T47D (cell line): Measurements from ENCODE around the gene CFAP299.
A peak's percentile ranks its signal among the peaks of the same experiment; 100 is the strongest.

Experiments
- DNase-seq, 2 experiments: peaks; one replicate each; pipeline versions ENCODE4 v3.0.0 to v3.0.0-alpha.2; 2011 to 2012; ENCODE audit warnings: low read depth in 1 of 2, low spot score in 1 of 2
- JUND ChIP-seq: IDR thresholded peaks from 2 replicates; pipeline ENCODE4 v1.6.1; 2012; ENCODE audit warnings: low read depth
- in situ Hi-C: cut with HindIII; loops from 2 replicates; pipeline ENCODE4 v1.10.0; 2016; ENCODE audit warnings: low sequenced_read_pairs, low pct_unique_long_range_greater_than_20kb

CFAP299 gene

GRCh38 chr4:80486603-80487002, 151.1 kb downstream of the CFAP299 start:
- no peak for DNase-seq
- no peak for TF ChIP-seq JUND
- in situ Hi-C loops: no loop called here

- TF ChIP-seq JUND: no peak
- no peak for DNase-seq
- in situ Hi-C loops: no loop called here
Observed at GRCh38 chr4:80489798-80490197, 154.3 kb downstream of the CFAP299 start.

- in situ Hi-C loops: no loop called here
- no peak for TF ChIP-seq JUND
- DNase-seq: no peak
Observed at GRCh38 chr4:80492761-80493160, 157.2 kb downstream of the CFAP299 start.

GRCh38 chr4:80495865-80496264, 160.3 kb downstream of the CFAP299 start:
- no peak for DNase-seq
- TF ChIP-seq JUND: no peak
- in situ Hi-C loops: no loop called here

GRCh38 chr4:80498725-80499124, 163.2 kb downstream of the CFAP299 start:
- in situ Hi-C loops: no loop called here
- TF ChIP-seq JUND: no peak
- DNase-seq: no peak

GRCh38 chr4:80500613-80501012, 165.1 kb downstream of the CFAP299 start:
- TF ChIP-seq JUND: no peak
- in situ Hi-C loops: no loop called here
- no peak for DNase-seq

- DNase-seq: no peak
- no peak for TF ChIP-seq JUND
- in situ Hi-C loops: no loop called here
Observed at GRCh38 chr4:80507077-80507476, 171.5 kb downstream of the CFAP299 start.

- DNase-seq: no peak
- no peak for TF ChIP-seq JUND
- in situ Hi-C loops: no loop called here
Observed at GRCh38 chr4:80507507-80507906, 172.0 kb downstream of the CFAP299 start.

GRCh38 chr4:80515496-80515895, 180.0 kb downstream of the CFAP299 start:
- TF ChIP-seq JUND: no peak
- no peak for DNase-seq
- in situ Hi-C loops: no loop called here

GRCh38 chr4:80521438-80521837, 185.9 kb downstream of the CFAP299 start:
- DNase-seq: no peak
- in situ Hi-C loops: no loop called here
- no peak for TF ChIP-seq JUND

- in situ Hi-C loops: no loop called here
- no peak for DNase-seq
- TF ChIP-seq JUND: no peak
Observed at GRCh38 chr4:80526697-80527096, 191.2 kb downstream of the CFAP299 start.

GRCh38 chr4:80529026-80529425, 193.5 kb downstream of the CFAP299 start:
- no peak for DNase-seq
- no peak for TF ChIP-seq JUND
- in situ Hi-C loops: no loop called here

GRCh38 chr4:80532674-80533333, 197.3 kb downstream of the CFAP299 start:
- TF ChIP-seq JUND: no peak
- in situ Hi-C loops: no loop called here
- DNase-seq: peak in 1 of 2 experiments; percentile 53

GRCh38 chr4:80535551-80535950, 200.0 kb downstream of the CFAP299 start:
- in situ Hi-C loops: no loop called here
- TF ChIP-seq JUND: no peak
- DNase-seq: peak in 1 of 2 experiments; percentile 31
